GM19351 (cell line): ENCODE data around the gene JAM3.

ENCODE experiments used
- ATAC-seq: cut with Tn5 transposase; IDR thresholded peaks from one replicate; pipeline ENCODE4 v1.9.1; 2021; ENCODE audit warnings: mild to moderate bottlenecking, moderate library complexity; ENCODE audit not compliant: unreplicated experiment

Gene JAM3

GRCh38 chr11:134038897-134039470 is 29.9 kb upstream of the JAM3 start:
- ATAC-seq, result no peak

GRCh38 chr11:134039726-134040385 is 29.0 kb upstream of the JAM3 start:
- ATAC-seq, result no peak

GRCh38 chr11:134040386-134041302 is 28.2 kb upstream of the JAM3 start:
- ATAC-seq, result no peak

GRCh38 chr11:134041349-134041748 is 27.5 kb upstream of the JAM3 start:
- ATAC-seq, result no peak

GRCh38 chr11:134041791-134042696 is 26.8 kb upstream of the JAM3 start:
- ATAC-seq, result no peak

- no peak for ATAC-seq
Observed at GRCh38 chr11:134043821-134044420, 25.0 kb upstream of the JAM3 start.

- ATAC-seq, result no peak
Observed at GRCh38 chr11:134044514-134045284, 24.2 kb upstream of the JAM3 start.

GRCh38 chr11:134045799-134046635 is 22.9 kb upstream of the JAM3 start:
- ATAC-seq, result no peak

- ATAC-seq, result no peak
Observed at GRCh38 chr11:134046681-134047449, 22.0 kb upstream of the JAM3 start.

GRCh38 chr11:134047586-134047999 is 21.3 kb upstream of the JAM3 start:
- ATAC-seq, result no peak

- no peak for ATAC-seq
Observed at GRCh38 chr11:134048028-134048427, 20.8 kb upstream of the JAM3 start.

GRCh38 chr11:134049303-134049702 is 19.6 kb upstream of the JAM3 start:
- no peak for ATAC-seq

GRCh38 chr11:134050541-134051383 is 18.1 kb upstream of the JAM3 start:
- ATAC-seq, result peak; percentile 95

GRCh38 chr11:134052395-134052987 is 16.4 kb upstream of the JAM3 start:
- ATAC-seq, result no peak

GRCh38 chr11:134052988-134053945 is 15.6 kb upstream of the JAM3 start:
- ATAC-seq, result no peak

- no peak for ATAC-seq
Observed at GRCh38 chr11:134055029-134055428, 13.8 kb upstream of the JAM3 start.
